ENCODE data around the gene JUN. TPM values are rescaled to one million over a fixed set of nuclear protein-coding genes. Genes with fewer than 3 reads are reported as not detected.

The JUN gene
- total RNA-seq, 2 donors from 2014 or later = 74.3 to 199 TPM

- Histone ChIP-seq H3K9me3 (no peaks in the 10 kb centered on the region), H3K4me1 (no peaks in the 10 kb centered on the region), H3K4me3 (no peak overlapping the region), H3K27ac (no peak overlapping the region), H3K27me3 (no peaks in the 10 kb centered on the region), H3K36me3 (no peaks in the 10 kb centered on the region)
- DNase-seq (ENCODE audit: low spot score) = no peak
- no peak for TF ChIP-seq CTCF (IDR thresholded peaks at IDR 0.05)
Measured at GRCh38 chr1:58799650-58800049, 15.8 kb upstream of the JUN start.

- DNase-seq (ENCODE audit: low spot score) = no peak
- no peak overlapping the region for H3K4me3 ChIP-seq
- H3K27ac ChIP-seq = no peak overlapping the region
- no peaks in the 10 kb centered on the region for H3K4me1 ChIP-seq
- H3K27me3 ChIP-seq = no peaks in the 10 kb centered on the region
- no peaks in the 10 kb centered on the region for H3K9me3 ChIP-seq
- TF ChIP-seq CTCF (IDR thresholded peaks at IDR 0.05) = no peak
- no peaks in the 10 kb centered on the region for H3K36me3 ChIP-seq
Measured at GRCh38 chr1:58798910-58799442, 15.1 kb upstream of the JUN start.

- no peaks in the 10 kb centered on the region for H3K27me3 ChIP-seq
- H3K27ac ChIP-seq = no peak overlapping the region
- H3K4me3 ChIP-seq = no peak overlapping the region
- no peaks in the 10 kb centered on the region for H3K4me1 ChIP-seq
- H3K9me3 ChIP-seq = no peaks in the 10 kb centered on the region
- DNase-seq (ENCODE audit: low spot score) = no peak
- no peak for TF ChIP-seq CTCF (IDR thresholded peaks at IDR 0.05)
- no peaks in the 10 kb centered on the region for H3K36me3 ChIP-seq
Measured at GRCh38 chr1:58796416-58796815, 12.6 kb upstream of the JUN start.

- Histone ChIP-seq H3K36me3 (no peaks in the 10 kb centered on the region), H3K27me3 (no peaks in the 10 kb centered on the region)
- no peak for DNase-seq (ENCODE audit: low spot score)
Measured at GRCh38 chr1:58794585-58794984, 10.7 kb upstream of the JUN start.

GRCh38 chr1:58792846-58793245, 9.0 kb upstream of the JUN start:
- no peak for DNase-seq (ENCODE audit: low spot score)
- Histone ChIP-seq H3K27ac (no peak overlapping the region), H3K36me3 (no peaks in the 10 kb centered on the region), H3K4me1 (no peaks in the 10 kb centered on the region), H3K4me3 (no peak overlapping the region), H3K27me3 (no peaks in the 10 kb centered on the region), H3K9me3 (no peaks in the 10 kb centered on the region)
- no peak for TF ChIP-seq CTCF (IDR thresholded peaks at IDR 0.05)

More at GRCh38 chr1:58794585-58794984, 10.7 kb upstream of the JUN start:
- no peak for TF ChIP-seq CTCF (IDR thresholded peaks at IDR 0.05)
- no peak overlapping the region for H3K4me3 ChIP-seq
- H3K4me1 ChIP-seq = no peaks in the 10 kb centered on the region
- no peaks in the 10 kb centered on the region for H3K9me3 ChIP-seq
- no peak overlapping the region for H3K27ac ChIP-seq

GRCh38 chr1:58791106-58791505, 7.3 kb upstream of the JUN start:
- Histone ChIP-seq H3K27me3 (no peaks in the 10 kb centered on the region), H3K27ac (no peak overlapping the region), H3K36me3 (no peaks in the 10 kb centered on the region), H3K9me3 (no peaks in the 10 kb centered on the region), H3K4me1 (peaks cover 0 to 2% of the 10 kb centered on the region in 2 donors), H3K4me3 (no peak overlapping the region)
- DNase-seq (ENCODE audit: low spot score) = no peak
- no peak for TF ChIP-seq CTCF (IDR thresholded peaks at IDR 0.05)

All from right atrium auricular region (tissue), 2 donors.